T-helper 9 cell (primary cell): ENCODE results near the gene HACD4.

Experiments
- DNase-seq: peaks from one replicate; pipeline ENCODE4 v3.0.0-alpha.2; 2020

The HACD4 gene

GRCh38 chr9:20962536-20963225 lies 68.8 kb downstream of the HACD4 start:
- DNase-seq = no peak

- DNase-seq = no peak
Observed at GRCh38 chr9:20950707-20951106, 80.7 kb downstream of the HACD4 start.
